DND-41 (cell line): ENCODE results near the gene NOS1AP.

Experiments used
- ATAC-seq: fragments of 200-7000 bp; cut with Tn5 transposase; 3 replicates; pipeline ENCODE4 v1.9.1; 2021; ENCODE audit warnings: low read depth; ENCODE audit not compliant: insufficient read depth
- DNase-seq: peaks from one replicate; pipeline ENCODE4 v3.0.0-alpha.2; 2020
- H2AFZ ChIP-seq: 2 replicates; pipeline ENCODE4 v1.6.0; 2012; ENCODE audit warnings: low read depth, low read length
- H3K27ac ChIP-seq: 2 replicates; pipeline ENCODE4 v1.5.1; 2012; ENCODE audit warnings: low read length, inconsistent platforms
- H3K27me3 ChIP-seq: fragments of 200-600 bp; sonication (generic); 2 replicates; pipeline ENCODE4 v1.6.0; 2012; ENCODE audit warnings: low read length, mild to moderate bottlenecking, inconsistent platforms; ENCODE audit not compliant: insufficient read depth, poor library complexity
- H3K36me3 ChIP-seq: 2 replicates; pipeline ENCODE4 v1.5.1; 2012; ENCODE audit warnings: low read length, inconsistent platforms; ENCODE audit not compliant: insufficient read depth
- H3K4me1 ChIP-seq: 2 replicates; pipeline ENCODE4 v1.5.1; 2012; ENCODE audit warnings: mild to moderate bottlenecking, low read length; ENCODE audit not compliant: insufficient read depth
- H3K4me2 ChIP-seq: 2 replicates; pipeline ENCODE4 v1.6.0; 2012; ENCODE audit warnings: mild to moderate bottlenecking, moderate library complexity, low read length, inconsistent platforms; ENCODE audit not compliant: insufficient read depth
- H3K4me3 ChIP-seq, 2 experiments: fragments of 200-600 bp in 1 of 2; shearing (Covaris generic) in 1 of 2; 2 replicates each; pipeline ENCODE4 v1.5.1; 2012 to 2016; ENCODE audit warnings: inconsistent platforms in 2 of 2, low read length in 2 of 2, mild to moderate bottlenecking in 2 of 2, low read depth in 1 of 2, moderate library complexity in 1 of 2
- H3K79me2 ChIP-seq: 2 replicates; pipeline ENCODE4 v1.6.0; 2012; ENCODE audit warnings: low read length, inconsistent platforms; ENCODE audit not compliant: insufficient read depth
- H3K9ac ChIP-seq: 2 replicates; pipeline ENCODE4 v1.6.0; 2012; ENCODE audit warnings: low read depth, mild to moderate bottlenecking, inconsistent platforms, low read length, moderate library complexity
- H3K9me3 ChIP-seq: 2 replicates; pipeline ENCODE4 v1.5.1; 2012; ENCODE audit warnings: low read length, moderate library complexity, mild to moderate bottlenecking, inconsistent platforms; ENCODE audit not compliant: insufficient read depth, severe bottlenecking
- H4K20me1 ChIP-seq: 2 replicates; pipeline ENCODE4 v1.6.0; 2012; ENCODE audit warnings: low read length; ENCODE audit not compliant: insufficient read depth
- CTCF ChIP-seq: IDR thresholded peaks from 2 replicates; pipeline ENCODE4 v1.5.1; 2012; ENCODE audit warnings: borderline replicate concordance, low read length, moderate library complexity, mild to moderate bottlenecking; ENCODE audit not compliant: poor library complexity, severe bottlenecking; ENCODE audit errors: extremely low read depth
- EZH2 ChIP-seq: IDR thresholded peaks from 3 replicates; pipeline ENCODE4 v1.6.1; 2012; ENCODE audit warnings: borderline replicate concordance, low read depth, mild to moderate bottlenecking, moderate library complexity, low read length, inconsistent platforms; ENCODE audit not compliant: severe bottlenecking

The NOS1AP gene

GRCh38 chr1:162139211-162139610 is 69.7 kb downstream of the NOS1AP start:
- Histone ChIP-seq H3K27me3 (peaks cover 26% of the 10 kb centered on the region), H2AFZ (no peak overlapping the region), H3K9ac (no peak overlapping the region), H3K4me2 (no peak overlapping the region), H3K79me2 (no peaks in the 10 kb centered on the region), H3K36me3 (no peaks in the 10 kb centered on the region), H3K4me3 (no peak overlapping the region), H3K27ac (no peak overlapping the region), H3K9me3 (no peaks in the 10 kb centered on the region), H4K20me1 (no peaks in the 10 kb centered on the region), H3K4me1 (no peaks in the 10 kb centered on the region)
- no peak for ATAC-seq
- DNase-seq: no peak
- TF ChIP-seq CTCF (no peak), EZH2 (no peak)

- no peaks in the 10 kb centered on the region for H4K20me1 ChIP-seq
- DNase-seq (no peak), ATAC-seq (no peak)
- H3K9me3 ChIP-seq: no peaks in the 10 kb centered on the region
- no peak overlapping the region for H3K9ac ChIP-seq
- TF ChIP-seq CTCF (no peak), EZH2 (no peak)
- H2AFZ ChIP-seq: no peak overlapping the region
- H3K4me1 ChIP-seq: no peaks in the 10 kb centered on the region
- H3K79me2 ChIP-seq: no peaks in the 10 kb centered on the region
- H3K4me3 ChIP-seq: no peak overlapping the region
- no peak overlapping the region for H3K27ac ChIP-seq
- peaks cover 20% of the 10 kb centered on the region for H3K27me3 ChIP-seq
- no peak overlapping the region for H3K4me2 ChIP-seq
- H3K36me3 ChIP-seq: no peaks in the 10 kb centered on the region
Observed at GRCh38 chr1:162141281-162142054, 72.0 kb downstream of the NOS1AP start.

GRCh38 chr1:162142968-162143367 is 73.5 kb downstream of the NOS1AP start:
- no peak overlapping the region for H3K4me2 ChIP-seq
- no peak overlapping the region for H3K27ac ChIP-seq
- DNase-seq (no peak), ATAC-seq (no peak)
- TF ChIP-seq CTCF (no peak), EZH2 (no peak)
- no peak overlapping the region for H2AFZ ChIP-seq
- H3K9me3 ChIP-seq: no peaks in the 10 kb centered on the region
- no peaks in the 10 kb centered on the region for H3K79me2 ChIP-seq
- no peaks in the 10 kb centered on the region for H3K36me3 ChIP-seq
- H3K4me1 ChIP-seq: no peaks in the 10 kb centered on the region
- H4K20me1 ChIP-seq: no peaks in the 10 kb centered on the region
- no peak overlapping the region for H3K9ac ChIP-seq
- H3K4me3 ChIP-seq: no peak overlapping the region
- H3K27me3 ChIP-seq: peaks cover 14% of the 10 kb centered on the region

GRCh38 chr1:162144268-162144667 is 74.8 kb downstream of the NOS1AP start:
- DNase-seq (no peak), ATAC-seq (no peak)
- TF ChIP-seq CTCF (no peak), EZH2 (no peak)
- Histone ChIP-seq H3K4me3 (no peak overlapping the region), H3K9ac (no peak overlapping the region), H3K79me2 (no peaks in the 10 kb centered on the region), H3K9me3 (no peaks in the 10 kb centered on the region), H2AFZ (no peak overlapping the region), H4K20me1 (no peaks in the 10 kb centered on the region), H3K4me1 (no peaks in the 10 kb centered on the region), H3K36me3 (no peaks in the 10 kb centered on the region), H3K27me3 (peaks cover 15% of the 10 kb centered on the region), H3K4me2 (no peak overlapping the region), H3K27ac (no peak overlapping the region)
